PC-3 (cell line): Measurements from ENCODE around the gene CACTIN.
"Not testable (repeated sequence)": the region's sequence is repeated elsewhere in the genome, so short reads cannot be mapped to it uniquely, and the experiment has no call there.

ENCODE experiments used
- EZH2 ChIP-seq: fragments of 300-600 bp; sonication (generic); IDR thresholded peaks from one replicate; pipeline ENCODE4 v1.6.1; 2017; ENCODE audit warnings: antibody characterized with exemption, mild to moderate bottlenecking, low read length; ENCODE audit not compliant: unreplicated experiment
- TF ChIP-seq, protein P1 (sequence below): fragments of 300-600 bp; sonication (generic); conservative IDR thresholded peaks from 2 replicates; pipeline ENCODE4 v1.5.1; 2017; ENCODE audit warnings: antibody characterized with exemption, low read depth, mild to moderate bottlenecking, low read length

- TF ChIP-seq, protein P1, sequence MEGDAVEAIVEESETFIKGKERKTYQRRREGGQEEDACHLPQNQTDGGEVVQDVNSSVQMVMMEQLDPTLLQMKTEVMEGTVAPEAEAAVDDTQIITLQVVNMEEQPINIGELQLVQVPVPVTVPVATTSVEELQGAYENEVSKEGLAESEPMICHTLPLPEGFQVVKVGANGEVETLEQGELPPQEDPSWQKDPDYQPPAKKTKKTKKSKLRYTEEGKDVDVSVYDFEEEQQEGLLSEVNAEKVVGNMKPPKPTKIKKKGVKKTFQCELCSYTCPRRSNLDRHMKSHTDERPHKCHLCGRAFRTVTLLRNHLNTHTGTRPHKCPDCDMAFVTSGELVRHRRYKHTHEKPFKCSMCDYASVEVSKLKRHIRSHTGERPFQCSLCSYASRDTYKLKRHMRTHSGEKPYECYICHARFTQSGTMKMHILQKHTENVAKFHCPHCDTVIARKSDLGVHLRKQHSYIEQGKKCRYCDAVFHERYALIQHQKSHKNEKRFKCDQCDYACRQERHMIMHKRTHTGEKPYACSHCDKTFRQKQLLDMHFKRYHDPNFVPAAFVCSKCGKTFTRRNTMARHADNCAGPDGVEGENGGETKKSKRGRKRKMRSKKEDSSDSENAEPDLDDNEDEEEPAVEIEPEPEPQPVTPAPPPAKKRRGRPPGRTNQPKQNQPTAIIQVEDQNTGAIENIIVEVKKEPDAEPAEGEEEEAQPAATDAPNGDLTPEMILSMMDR = not testable (repeated sequence)
- not testable (repeated sequence) for TF ChIP-seq EZH2
These were observed 2.2 kb upstream of the CACTIN start for GRCh38 chr19:3628766-3629165.
